OCI-LY1 (cell line): ENCODE measurements around the gene GSDME.

Experiments
- EZH2 ChIP-seq: fragments of 200-600 bp; sonication (generic), shearing (Covaris generic); IDR thresholded peaks from 2 replicates; pipeline ENCODE4 v1.8.0; 2017; ENCODE audit warnings: borderline replicate concordance, mixed run types, mild to moderate bottlenecking, antibody characterized with exemption, low read length, moderate library complexity, mixed read lengths
- TF ChIP-seq, protein P1 (sequence below): fragments of 200-600 bp; sonication (generic), shearing (Covaris generic); IDR thresholded peaks from 2 replicates; pipeline ENCODE4 v1.5.1; 2017; ENCODE audit warnings: mild to moderate bottlenecking, antibody characterized with exemption, low read length, moderate library complexity, mixed read lengths

- TF ChIP-seq, protein P1, sequence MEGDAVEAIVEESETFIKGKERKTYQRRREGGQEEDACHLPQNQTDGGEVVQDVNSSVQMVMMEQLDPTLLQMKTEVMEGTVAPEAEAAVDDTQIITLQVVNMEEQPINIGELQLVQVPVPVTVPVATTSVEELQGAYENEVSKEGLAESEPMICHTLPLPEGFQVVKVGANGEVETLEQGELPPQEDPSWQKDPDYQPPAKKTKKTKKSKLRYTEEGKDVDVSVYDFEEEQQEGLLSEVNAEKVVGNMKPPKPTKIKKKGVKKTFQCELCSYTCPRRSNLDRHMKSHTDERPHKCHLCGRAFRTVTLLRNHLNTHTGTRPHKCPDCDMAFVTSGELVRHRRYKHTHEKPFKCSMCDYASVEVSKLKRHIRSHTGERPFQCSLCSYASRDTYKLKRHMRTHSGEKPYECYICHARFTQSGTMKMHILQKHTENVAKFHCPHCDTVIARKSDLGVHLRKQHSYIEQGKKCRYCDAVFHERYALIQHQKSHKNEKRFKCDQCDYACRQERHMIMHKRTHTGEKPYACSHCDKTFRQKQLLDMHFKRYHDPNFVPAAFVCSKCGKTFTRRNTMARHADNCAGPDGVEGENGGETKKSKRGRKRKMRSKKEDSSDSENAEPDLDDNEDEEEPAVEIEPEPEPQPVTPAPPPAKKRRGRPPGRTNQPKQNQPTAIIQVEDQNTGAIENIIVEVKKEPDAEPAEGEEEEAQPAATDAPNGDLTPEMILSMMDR, result no peak
- no peak for TF ChIP-seq EZH2
These were observed 42.6 kb downstream of the GSDME start for GRCh38 chr7:24714676-24715010.
